ENCODE results near the gene SLC30A2.

SLC30A2 gene

DNA sequence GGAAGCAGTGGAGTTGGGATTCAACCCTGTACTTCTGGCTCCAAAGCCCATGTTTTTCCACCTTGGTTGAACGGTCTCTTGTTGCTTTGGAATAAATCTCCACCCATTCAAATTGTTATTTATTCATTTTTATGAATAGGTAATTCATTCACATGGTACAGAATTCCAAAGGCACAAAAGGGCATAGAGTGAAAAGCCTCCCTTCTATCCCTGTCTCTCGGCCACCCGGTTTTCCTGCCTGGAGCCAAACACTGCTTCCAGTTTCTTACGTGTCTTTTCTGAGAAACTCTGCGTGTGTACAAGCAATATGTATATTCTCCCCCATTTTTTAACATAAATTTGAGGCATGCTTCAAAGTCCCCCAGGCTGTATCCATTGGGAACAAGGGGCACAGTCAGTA, 20.4 kb downstream of the SLC30A2 start:
- no peaks in the 10 kb centered on the region for H3K27me3 ChIP-seq
- no peaks in the 10 kb centered on the region for H4K20me1 ChIP-seq
- TF ChIP-seq Cebpa-rat (IDR thresholded peaks at IDR 0.05) = no peak
- H3K9ac ChIP-seq = no peak overlapping the region
- peaks cover 43% of the 10 kb centered on the region for H3K4me1 ChIP-seq
- H3K4me2 ChIP-seq = no peak overlapping the region
- H3K9me3 ChIP-seq = no peaks in the 10 kb centered on the region
- no peak overlapping the region for H3K4me3 ChIP-seq
- no peak overlapping the region for H3K27ac ChIP-seq
- no peaks in the 10 kb centered on the region for H3K36me3 ChIP-seq

DNA sequence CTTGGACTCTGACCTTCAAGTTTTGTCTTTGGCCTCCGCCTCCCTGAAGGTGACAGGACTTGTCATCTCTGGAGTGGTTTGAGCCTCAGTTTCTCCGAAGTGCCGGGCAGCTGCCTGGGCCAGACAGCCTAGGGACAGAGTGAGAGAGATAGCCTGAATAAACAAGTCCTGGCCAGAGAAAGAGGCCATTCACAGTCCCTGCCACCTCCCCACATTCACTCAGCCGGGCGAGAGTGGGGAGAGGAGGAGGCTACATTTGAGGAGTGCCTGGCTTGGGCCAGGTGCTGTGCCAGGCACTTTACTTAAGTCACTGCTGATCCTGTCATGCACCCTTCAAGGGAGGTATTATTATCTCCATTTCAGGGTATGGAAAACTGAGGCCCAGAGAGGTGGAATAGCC, 20.9 kb downstream of the SLC30A2 start:
- H3K9me3 ChIP-seq = no peaks in the 10 kb centered on the region
- no peaks in the 10 kb centered on the region for H3K36me3 ChIP-seq
- H4K20me1 ChIP-seq = no peaks in the 10 kb centered on the region
- no peak overlapping the region for H3K4me2 ChIP-seq
- TF ChIP-seq Cebpa-rat (IDR thresholded peaks at IDR 0.05) = no peak
- H3K4me3 ChIP-seq = no peak overlapping the region
- peaks cover 48% of the 10 kb centered on the region for H3K4me1 ChIP-seq
- no peaks in the 10 kb centered on the region for H3K27me3 ChIP-seq
- no peak overlapping the region for H3K27ac ChIP-seq
- no peak overlapping the region for H3K9ac ChIP-seq

DNA sequence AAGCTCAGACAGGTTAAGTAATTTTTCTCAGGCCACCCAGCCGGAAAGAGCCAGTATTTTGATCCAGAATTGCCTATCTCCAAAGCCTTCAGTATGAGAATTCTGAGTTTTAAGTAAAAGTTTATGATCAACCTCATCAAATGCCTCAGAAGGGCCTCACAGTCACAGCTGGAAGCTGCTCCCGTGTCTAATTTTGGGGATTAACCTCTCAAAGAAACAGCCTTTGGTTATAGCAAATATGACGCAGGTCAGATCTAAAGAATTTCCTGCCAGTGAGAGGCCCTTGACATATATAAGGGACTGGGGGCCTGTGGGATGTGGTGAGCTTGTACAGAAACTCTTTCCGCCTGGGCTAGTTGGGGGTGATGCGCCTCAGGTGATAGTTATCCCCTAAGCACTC, 22.1 kb downstream of the SLC30A2 start:
- Histone ChIP-seq H3K4me1 (peaks cover 57% of the 10 kb centered on the region), H3K36me3 (no peaks in the 10 kb centered on the region), H3K27me3 (no peaks in the 10 kb centered on the region), H3K9me3 (no peaks in the 10 kb centered on the region), H3K9ac (no peak overlapping the region), H3K4me3 (no peak overlapping the region), H3K4me2 (peak overlapping the region; percentile 15), H4K20me1 (no peaks in the 10 kb centered on the region), H3K27ac (no peak overlapping the region)
- no peak for TF ChIP-seq Cebpa-rat (IDR thresholded peaks at IDR 0.05)

DNA sequence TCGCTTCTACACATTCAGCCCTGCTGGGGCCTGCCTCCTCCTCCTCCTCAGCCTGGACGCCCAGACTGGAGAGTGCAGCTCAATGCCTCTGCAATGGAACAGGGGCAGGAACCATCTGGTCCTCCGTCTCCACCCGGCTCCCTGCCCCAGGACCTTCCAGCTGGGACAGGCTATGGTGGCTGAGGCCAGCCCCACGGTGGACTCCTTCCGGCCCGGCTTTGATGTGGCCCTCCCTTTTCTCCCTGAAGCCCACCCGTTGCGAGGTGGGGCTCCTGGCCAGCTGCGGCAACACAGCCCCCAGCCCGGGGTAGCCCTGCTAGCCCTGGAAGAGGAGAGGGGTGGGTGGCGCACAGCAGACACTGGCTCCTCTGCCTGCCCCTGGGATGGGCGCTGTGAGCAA, 22.9 kb downstream of the SLC30A2 start:
- H3K4me1 ChIP-seq = peaks cover 57% of the 10 kb centered on the region

DNA sequence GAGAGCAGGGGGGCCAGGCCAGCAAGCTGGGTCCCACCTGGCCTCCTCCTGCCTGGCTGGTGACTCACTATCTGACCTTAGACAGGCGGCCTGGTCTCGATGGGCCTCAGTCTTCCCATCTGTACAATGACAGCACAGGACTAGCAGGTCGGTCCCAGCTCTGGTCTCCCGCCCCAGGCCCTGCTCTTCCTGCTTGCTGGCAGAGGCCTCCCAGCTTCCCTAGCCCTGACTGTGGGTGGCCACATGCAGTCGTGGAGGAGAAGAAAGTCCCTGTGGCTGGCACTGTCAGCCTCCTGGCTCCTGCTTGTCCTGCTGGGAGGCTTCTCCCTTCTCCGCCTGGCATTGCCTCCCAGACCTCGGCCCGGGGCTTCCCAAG, 23.5 kb downstream of the SLC30A2 start:
- H3K27me3 ChIP-seq = no peaks in the 10 kb centered on the region
- H3K4me2 ChIP-seq = peak overlapping the region; percentile 95
- no peaks in the 10 kb centered on the region for H4K20me1 ChIP-seq
- peaks cover 61% of the 10 kb centered on the region for H3K4me1 ChIP-seq
- H3K4me3 ChIP-seq = no peak overlapping the region
- no peak for TF ChIP-seq Cebpa-rat (IDR thresholded peaks at IDR 0.05)
- no peaks in the 10 kb centered on the region for H3K36me3 ChIP-seq
- H3K9me3 ChIP-seq = no peaks in the 10 kb centered on the region
- H3K9ac ChIP-seq = peak overlapping the region; percentile 69
- H3K27ac ChIP-seq = peak overlapping the region; percentile 63; the same call in 1 of the 2 replicates

More for the DNA sequence above, 22.9 kb downstream of the SLC30A2 start:
- Histone ChIP-seq H3K27me3 (no peaks in the 10 kb centered on the region), H3K4me2 (peak overlapping the region; percentile 7; the same call in 1 of the 2 replicates), H3K9me3 (no peaks in the 10 kb centered on the region), H3K4me3 (no peak overlapping the region), H3K36me3 (no peaks in the 10 kb centered on the region), H3K9ac (no peak overlapping the region), H3K27ac (no peak overlapping the region), H4K20me1 (no peaks in the 10 kb centered on the region)
- TF ChIP-seq Cebpa-rat (IDR thresholded peaks at IDR 0.05) = no peak

DNA sequence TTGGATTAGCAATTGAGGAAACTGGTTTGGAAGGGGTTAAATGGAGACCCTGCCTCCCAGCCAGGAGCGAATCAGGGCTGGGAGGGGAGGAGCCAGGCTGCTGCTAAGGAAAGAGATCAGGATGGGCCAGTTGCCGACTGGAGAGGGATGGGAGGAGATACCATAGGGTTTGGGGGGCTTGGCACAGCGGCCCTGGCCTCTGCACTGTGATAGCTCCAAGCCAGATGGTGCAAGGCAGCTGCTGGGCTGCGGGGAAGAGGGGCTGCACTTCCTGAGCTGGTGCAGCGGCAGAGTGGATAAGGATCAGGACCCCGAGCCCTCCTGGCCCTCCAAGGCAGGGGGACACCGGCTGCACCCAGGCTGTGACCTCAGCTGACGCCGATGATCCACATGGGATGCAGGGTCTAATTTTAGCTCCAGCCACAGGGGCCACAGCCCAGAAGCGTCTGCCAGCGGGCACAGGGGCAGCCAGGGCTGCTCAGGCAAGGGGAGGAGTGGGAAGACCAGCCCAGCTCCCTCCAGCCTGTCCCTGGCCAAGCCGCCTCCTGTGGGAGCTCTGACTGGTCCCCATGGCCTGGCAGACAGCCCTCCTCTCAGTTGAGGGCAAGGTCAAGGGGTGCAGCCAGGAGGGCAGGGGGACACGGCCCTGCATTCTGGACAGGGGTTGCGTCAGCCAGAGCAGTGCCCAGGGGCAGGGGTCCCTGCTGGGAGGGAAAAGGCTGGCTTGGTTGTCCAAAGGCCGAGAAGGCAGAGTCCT, 24.1 kb downstream of the SLC30A2 start, which contains the start of gene EXTL1:
Gene EXTL1 (plus strand): TSS at position 129 of the 757 bp plus-strand sequence. CDS start 872 bp downstream, outside the sequence.
- no peaks in the 10 kb centered on the region for H4K20me1 ChIP-seq
- H3K4me3 ChIP-seq = peak within 1 kb of the TSS; percentile 59
- no peak for TF ChIP-seq Cebpa-rat (IDR thresholded peaks at IDR 0.05)
- no peaks in the 10 kb centered on the region for H3K36me3 ChIP-seq
- peaks cover 66% of the 10 kb centered on the region for H3K4me1 ChIP-seq
- H3K27ac ChIP-seq = peak within 1 kb of the TSS; percentile 63
- peak within 1 kb of the TSS; percentile 69 for H3K9ac ChIP-seq
- no peaks in the 10 kb centered on the region for H3K9me3 ChIP-seq
- H3K4me2 ChIP-seq = peak within 1 kb of the TSS; percentile 95
- no peaks in the 10 kb centered on the region for H3K27me3 ChIP-seq

DNA sequence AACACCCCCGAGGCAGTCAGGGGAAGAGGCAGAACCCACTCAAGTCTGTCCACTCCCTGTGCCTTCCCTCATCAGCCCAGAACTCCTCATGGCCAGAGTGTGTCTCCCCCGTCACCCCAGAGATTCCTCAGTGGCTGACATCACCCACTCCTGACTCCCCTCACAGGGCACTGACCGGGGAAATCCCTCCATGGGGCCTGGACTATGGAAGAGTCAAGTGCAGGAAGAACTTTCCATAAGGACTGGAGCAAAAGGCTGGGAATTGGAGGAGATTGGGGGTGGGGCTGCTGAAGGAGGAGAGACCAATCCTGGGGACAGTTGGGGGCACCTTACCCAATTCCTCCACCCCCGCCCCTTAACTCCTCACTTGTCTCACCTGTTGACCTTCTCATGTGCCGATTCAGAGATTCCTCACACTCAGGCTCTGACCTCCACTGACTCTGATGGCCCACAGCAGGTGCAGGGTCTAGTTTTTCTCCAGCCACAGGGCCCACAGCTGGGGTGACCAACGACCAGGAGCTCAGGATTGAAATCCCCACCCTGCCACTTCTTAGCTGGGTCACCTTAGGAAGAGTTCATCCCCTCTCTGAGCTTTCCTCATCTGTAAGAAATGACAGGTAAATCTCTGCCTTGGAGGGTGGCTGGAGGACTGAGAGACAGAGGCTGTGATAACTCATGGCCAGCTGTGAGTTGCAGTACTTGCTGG, 24.8 kb downstream of the SLC30A2 start:
- H3K9ac ChIP-seq = no peak overlapping the region

DNA sequence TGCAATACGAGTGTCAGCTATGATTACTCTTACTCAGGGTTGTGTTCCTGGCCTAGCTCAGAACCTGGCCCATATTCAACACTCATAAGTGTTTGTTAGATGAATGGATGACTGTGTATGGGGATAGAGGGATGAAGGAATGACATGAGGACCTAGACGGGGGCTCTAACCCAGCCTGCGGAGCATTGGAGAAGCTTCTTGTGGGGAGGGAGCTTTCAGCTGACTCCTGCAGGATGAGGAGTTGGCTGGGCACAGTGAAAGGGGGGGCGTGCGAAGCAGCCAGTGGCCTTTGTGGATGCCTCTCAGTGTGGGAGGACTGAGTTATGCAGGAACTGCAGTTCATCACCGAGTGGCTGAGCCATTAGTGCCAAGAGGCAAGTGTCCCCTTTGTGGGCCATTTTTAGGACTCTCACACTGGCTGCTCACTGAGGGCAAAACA, 25.6 kb downstream of the SLC30A2 start:
- no peaks in the 10 kb centered on the region for H3K9me3 ChIP-seq
- no peaks in the 10 kb centered on the region for H3K27me3 ChIP-seq
- H3K4me3 ChIP-seq = no peak overlapping the region
- H4K20me1 ChIP-seq = no peaks in the 10 kb centered on the region
- peak overlapping the region; percentile 95 for H3K4me2 ChIP-seq
- peaks cover 81% of the 10 kb centered on the region for H3K4me1 ChIP-seq
- no peak overlapping the region for H3K27ac ChIP-seq
- H3K9ac ChIP-seq = no peak overlapping the region
- no peak for TF ChIP-seq Cebpa-rat (IDR thresholded peaks at IDR 0.05)
- H3K36me3 ChIP-seq = no peaks in the 10 kb centered on the region

More for the DNA sequence above, 24.8 kb downstream of the SLC30A2 start:
- Histone ChIP-seq H3K9me3 (no peaks in the 10 kb centered on the region), H3K4me1 (peaks cover 74% of the 10 kb centered on the region), H3K4me2 (peak overlapping the region; percentile 95), H3K27me3 (no peaks in the 10 kb centered on the region), H3K27ac (no peak overlapping the region), H3K36me3 (no peaks in the 10 kb centered on the region), H4K20me1 (no peaks in the 10 kb centered on the region), H3K4me3 (no peak overlapping the region)
- no peak for TF ChIP-seq Cebpa-rat (IDR thresholded peaks at IDR 0.05)

DNA sequence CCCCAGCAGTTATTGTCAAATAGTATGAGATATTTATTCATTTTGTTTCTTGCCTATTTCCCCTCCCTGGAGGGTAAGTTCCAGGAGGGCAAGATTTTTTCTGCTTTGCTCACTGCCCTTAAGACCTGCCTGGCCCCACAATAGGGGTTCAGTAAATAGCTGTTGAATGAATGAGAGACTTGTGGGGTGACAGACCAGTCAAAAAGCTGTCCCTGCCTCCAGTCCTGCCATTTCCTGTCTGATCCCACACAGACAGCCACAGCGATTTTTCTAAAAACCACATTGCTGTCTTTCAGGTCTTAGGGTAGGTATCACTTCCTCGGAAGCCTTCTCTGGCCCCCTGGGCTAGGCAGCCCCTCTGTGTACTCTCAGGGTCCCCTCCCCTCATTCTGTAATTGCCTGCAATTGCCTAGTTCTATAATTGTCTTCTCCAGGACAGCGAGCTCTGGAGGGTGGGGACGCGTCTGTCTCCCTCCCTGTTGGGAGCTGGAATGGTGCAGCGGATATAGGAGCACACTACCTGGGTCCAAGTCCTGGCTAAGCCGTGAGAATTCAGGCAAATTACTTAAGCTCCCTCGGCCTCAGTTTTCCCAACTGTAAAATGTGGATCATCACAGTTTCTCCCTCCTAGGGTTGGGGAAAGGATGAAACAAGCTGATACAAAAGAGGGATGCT, 26.1 kb downstream of the SLC30A2 start:
- Histone ChIP-seq H3K36me3 (no peaks in the 10 kb centered on the region), H3K27me3 (no peaks in the 10 kb centered on the region), H3K9ac (no peak overlapping the region), H3K4me2 (peak overlapping the region; percentile 95), H3K9me3 (no peaks in the 10 kb centered on the region), H3K4me1 (peaks cover 86% of the 10 kb centered on the region), H3K4me3 (no peak overlapping the region), H4K20me1 (no peaks in the 10 kb centered on the region), H3K27ac (no peak overlapping the region)
- no peak for TF ChIP-seq Cebpa-rat (IDR thresholded peaks at IDR 0.05)
